WTC11 (cell line): ENCODE results near the gene TMEFF2. TPM values are rescaled to one million over a fixed set of nuclear protein-coding genes. Genes with fewer than 3 reads are reported as not detected.

Source experiments
- ATAC-seq: fragments of 200-7000 bp; cut with Tn5 transposase; 2 replicates; pipeline ENCODE4 v1.10.0; 2021; ENCODE audit warnings: mild to moderate bottlenecking, moderate library complexity
- CTCF ChIA-PET: fragments of 300-600 bp; sonication (Branson Sonifier 250); formaldehyde crosslinking; loops from one replicate; lab custom pipeline; 2021; ENCODE audit warnings: antibody characterized with exemption; lab: Charles Lee
- POLR2A ChIA-PET: fragments of 350-600 bp; sonication (Branson Sonifier 250); formaldehyde crosslinking; loops from one replicate; lab custom pipeline; 2021; ENCODE audit warnings: antibody characterized with exemption; lab: Charles Lee
- DNase-seq: peaks from one replicate; pipeline ENCODE4 v3.0.0; 2021; ENCODE audit warnings: low spot score
- H3K27ac Mint-ChIP-seq: 2 replicates; pipeline ENCODE4 v1.8.0; 2021; ENCODE audit warnings: mixed read lengths
- H3K27me3 Mint-ChIP-seq: 2 replicates; pipeline ENCODE4 v1.8.0; 2021; ENCODE audit warnings: low read depth, mild to moderate bottlenecking, moderate library complexity, mixed read lengths
- H3K36me3 Mint-ChIP-seq: 2 replicates; pipeline ENCODE4 v1.8.0; 2021; ENCODE audit warnings: mixed read lengths
- H3K4me1 Mint-ChIP-seq: 2 replicates; pipeline ENCODE4 v1.8.0; 2022; ENCODE audit warnings: mixed read lengths
- H3K4me3 Mint-ChIP-seq: 2 replicates; pipeline ENCODE4 v1.8.0; 2021; ENCODE audit warnings: mild to moderate bottlenecking, moderate library complexity, mixed read lengths
- H3K9me3 Mint-ChIP-seq: 2 replicates; pipeline ENCODE4 v1.8.0; 2021; ENCODE audit warnings: mixed read lengths
- ARID4B ChIP-seq: sonication (generic); formaldehyde crosslinking; IDR thresholded peaks from 2 replicates; pipeline ENCODE4 v1.8.0; 2023; ENCODE audit warnings: missing genetic modification reagents, mild to moderate bottlenecking, borderline replicate concordance
- CTCF ChIP-seq: fragments of 200-600 bp; IDR thresholded peaks from 2 replicates; pipeline ENCODE4 v1.8.0; 2022; ENCODE audit warnings: antibody characterized with exemption
- E2F5 ChIP-seq: sonication (generic); formaldehyde crosslinking; IDR thresholded peaks from 2 replicates; pipeline ENCODE4 v1.8.1; 2022; ENCODE audit warnings: mild to moderate bottlenecking, moderate library complexity, missing genetic modification reagents
- GABPB1 ChIP-seq: sonication (generic); formaldehyde crosslinking; IDR thresholded peaks from 2 replicates; pipeline ENCODE4 v1.8.1; 2023; ENCODE audit warnings: mild to moderate bottlenecking, missing genetic modification reagents
- GTF2I ChIP-seq: fragments of 250-450 bp; sonication (Bioruptor Pico); conservative IDR thresholded peaks from 2 replicates; pipeline ENCODE4 v1.4.0; 2021; ENCODE audit warnings: mild to moderate bottlenecking
- HMGA2 ChIP-seq: fragments of 250-450 bp; sonication (Bioruptor Pico); IDR thresholded peaks from 2 replicates; pipeline ENCODE4 v1.4.0; 2021; ENCODE audit warnings: mild to moderate bottlenecking, moderate library complexity
- JUN ChIP-seq: sonication (generic); formaldehyde crosslinking; IDR thresholded peaks from 2 replicates; pipeline ENCODE4 v1.8.0; 2023; ENCODE audit warnings: mild to moderate bottlenecking, missing genetic modification reagents
- NFATC4 ChIP-seq: fragments of 250-450 bp; sonication (Bioruptor Pico); IDR thresholded peaks from 2 replicates; pipeline ENCODE4 v1.9.0; 2021; ENCODE audit warnings: mild to moderate bottlenecking
- PRDM15 ChIP-seq: sonication (generic); formaldehyde crosslinking; IDR thresholded peaks from 2 replicates; pipeline ENCODE4 v1.8.0; 2022; ENCODE audit warnings: missing genetic modification reagents
- STAT6 ChIP-seq: sonication (generic); formaldehyde crosslinking; conservative IDR thresholded peaks from 2 replicates; pipeline ENCODE4 v1.8.1; 2023; ENCODE audit warnings: mild to moderate bottlenecking, low read depth, missing genetic modification reagents, moderate library complexity
- TCF7 ChIP-seq: sonication (generic); formaldehyde crosslinking; IDR thresholded peaks from 2 replicates; pipeline ENCODE4 v1.8.0; 2022; ENCODE audit warnings: mild to moderate bottlenecking, low read depth, missing genetic modification reagents, moderate library complexity
- USF1 ChIP-seq: sonication (generic); formaldehyde crosslinking; IDR thresholded peaks from 2 replicates; pipeline ENCODE4 v1.8.0; 2022; ENCODE audit warnings: mild to moderate bottlenecking, missing genetic modification reagents
- ZMAT4 ChIP-seq: fragments of 250-450 bp; sonication (Bioruptor Pico); IDR thresholded peaks from 2 replicates; pipeline ENCODE4 v1.9.0; 2021; ENCODE audit warnings: mild to moderate bottlenecking
- ZNF121 ChIP-seq: sonication (generic); formaldehyde crosslinking; IDR thresholded peaks from 2 replicates; pipeline ENCODE4 v1.8.0; 2023; ENCODE audit warnings: missing genetic modification reagents
- ZNF138 ChIP-seq: sonication (generic); formaldehyde crosslinking; conservative IDR thresholded peaks from 2 replicates; pipeline ENCODE4 v1.8.1; 2022; ENCODE audit warnings: mild to moderate bottlenecking, moderate library complexity, missing genetic modification reagents
- ZNF232 ChIP-seq: sonication (generic); formaldehyde crosslinking; IDR thresholded peaks from 2 replicates; pipeline ENCODE4 v1.8.0; 2022; ENCODE audit warnings: mild to moderate bottlenecking, missing genetic modification reagents
- ZNF263 ChIP-seq: sonication (generic); formaldehyde crosslinking; IDR thresholded peaks from 2 replicates; pipeline ENCODE4 v1.8.1; 2022; ENCODE audit warnings: low read depth, mild to moderate bottlenecking, moderate library complexity, missing genetic modification reagents
- ZNF281 ChIP-seq: sonication (generic); formaldehyde crosslinking; IDR thresholded peaks from 2 replicates; pipeline ENCODE4 v1.8.0; 2023; ENCODE audit warnings: mild to moderate bottlenecking, missing genetic modification reagents
- ZNF317 ChIP-seq: sonication (generic); formaldehyde crosslinking; IDR thresholded peaks from 2 replicates; pipeline ENCODE4 v1.8.1; 2023; ENCODE audit warnings: low read depth, mild to moderate bottlenecking, moderate library complexity, missing genetic modification reagents, borderline replicate concordance
- total RNA-seq: library from RNA; stranded (reverse); gene quantifications from 3 replicates; pipeline ENCODE4 v1.2.3, GENCODE V29; 2021

The TMEFF2 gene
- total RNA-seq, 1 experiment from 2014 or later: 2.3 TPM

- no peak for DNase-seq
- POLR2A ChIA-PET: no interaction called here
- CTCF ChIA-PET: no interaction called here
- Mint-ChIP-seq H3K36me3 (peaks cover 3% of the 10 kb centered on the region; the same call in 1 of the 2 replicates), H3K4me1 (no peaks in the 10 kb centered on the region), H3K4me3 (no peak overlapping the region), H3K27ac (no peak overlapping the region), H3K9me3 (peaks cover 8% of the 10 kb centered on the region), H3K27me3 (no peaks in the 10 kb centered on the region)
- TF ChIP-seq ZMAT4: no peak
- no peak for TF ChIP-seq ZNF281 (CRISPR knock-in tag)
- TF ChIP-seq ZNF121 (CRISPR knock-in tag): no peak
- no peak for TF ChIP-seq STAT6 (CRISPR knock-in tag)
- no peak for TF ChIP-seq USF1
- TF ChIP-seq ARID4B: no peak
- TF ChIP-seq HMGA2 (CRISPR knock-in tag): no peak
- TF ChIP-seq TCF7 (CRISPR knock-in tag): no peak
- no peak for TF ChIP-seq ZNF232 (CRISPR knock-in tag)
- no peak for TF ChIP-seq ZNF138
- no peak for TF ChIP-seq PRDM15
- TF ChIP-seq NFATC4: no peak
- TF ChIP-seq ZNF317: no peak
- TF ChIP-seq E2F5 (CRISPR knock-in tag): no peak
- TF ChIP-seq CTCF: no peak
- TF ChIP-seq ZNF263: no peak
- TF ChIP-seq GTF2I (CRISPR knock-in tag): no peak
- no peak for TF ChIP-seq GABPB1 (CRISPR knock-in tag)
- no peak for TF ChIP-seq JUN (CRISPR knock-in tag)
- ATAC-seq: no peak
Observed at GRCh38 chr2:191970867-191971266, 223.9 kb downstream of the TMEFF2 start.
